Retina (tissue), 1 donor: ENCODE results near the gene ELK3.

Source experiments
- DNase-seq: peaks from one replicate; pipeline ENCODE4 v3.0.0-alpha.2; 2016

ELK3 gene

DNA sequence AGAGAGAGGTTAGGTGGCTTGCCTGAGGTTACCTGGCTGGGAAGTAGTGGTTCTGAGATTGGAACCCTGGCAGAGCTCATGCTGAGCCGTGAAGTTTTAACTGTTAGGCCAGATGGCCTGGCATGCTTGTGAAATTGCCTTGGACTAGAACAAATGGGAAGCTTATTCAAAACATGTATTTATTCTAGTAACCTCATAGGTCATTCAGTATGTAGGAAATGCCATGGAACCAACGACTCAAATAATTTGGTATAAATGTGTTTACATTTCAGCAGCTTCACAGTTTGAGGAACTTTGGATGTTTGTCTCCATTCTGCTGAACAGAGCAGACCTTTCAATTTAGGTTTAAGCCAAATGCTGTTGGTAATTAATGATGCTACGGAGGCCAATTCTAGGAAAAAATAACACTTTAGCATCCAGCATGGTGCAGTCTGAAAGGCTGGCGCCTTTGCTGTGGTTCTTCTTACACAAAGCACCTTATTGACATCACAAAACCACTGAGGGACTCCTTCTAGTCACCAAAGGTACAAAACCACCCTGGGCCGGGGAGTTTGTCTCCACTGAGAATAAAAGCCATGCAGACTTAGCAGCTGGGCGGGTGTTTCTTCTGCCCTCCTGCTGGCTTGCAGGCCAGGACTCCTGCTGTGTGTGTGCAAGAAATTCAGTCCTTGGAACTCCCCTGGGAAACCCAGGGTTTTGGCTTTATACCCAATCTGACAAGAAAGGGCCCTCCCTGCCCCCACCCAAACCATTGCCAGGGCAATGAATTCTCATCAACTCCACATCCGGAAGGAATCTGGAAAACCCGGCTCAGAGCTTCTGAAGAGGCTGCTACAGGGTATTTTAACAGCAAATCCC lies 64.2 kb downstream of the ELK3 start:
- no peak for DNase-seq

DNA sequence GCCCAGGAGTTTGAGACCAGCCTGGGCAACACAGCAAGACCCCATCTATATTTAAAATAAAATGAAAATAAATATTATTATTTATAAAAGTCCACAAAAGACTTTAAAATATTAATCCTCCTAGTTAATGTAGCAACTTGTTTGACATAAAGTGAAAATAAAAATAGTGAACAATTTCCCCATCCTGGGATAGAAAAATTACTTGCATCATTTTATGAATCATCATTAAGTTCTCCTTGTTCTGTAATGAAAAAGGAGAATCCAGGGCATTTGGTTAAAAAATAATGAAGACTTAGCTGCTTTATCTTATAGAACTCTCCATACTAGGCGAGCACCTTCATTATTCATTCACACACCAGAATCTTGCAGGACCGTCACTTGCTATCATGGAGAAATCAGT lies 66.1 kb downstream of the ELK3 start:
- no peak for DNase-seq

DNA sequence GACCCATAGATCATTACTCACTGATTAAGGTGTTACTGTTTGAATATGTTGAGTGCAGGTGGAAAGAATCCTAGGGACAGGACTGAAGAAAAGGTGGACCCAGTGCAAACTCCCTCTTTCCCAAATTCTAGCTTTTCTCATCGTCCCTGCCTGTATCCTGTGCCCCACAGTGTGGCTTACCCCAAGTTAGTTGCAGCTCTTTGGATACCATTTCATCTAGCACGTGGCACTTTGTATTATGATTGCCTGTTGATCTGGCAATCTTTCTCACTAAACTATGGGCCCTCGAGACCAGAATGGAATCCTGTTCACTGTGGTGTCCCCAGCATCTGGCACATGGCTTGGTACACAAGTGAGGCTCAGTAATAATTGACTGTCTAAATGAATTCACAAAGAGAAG lies 66.5 kb downstream of the ELK3 start:
- no peak for DNase-seq

DNA sequence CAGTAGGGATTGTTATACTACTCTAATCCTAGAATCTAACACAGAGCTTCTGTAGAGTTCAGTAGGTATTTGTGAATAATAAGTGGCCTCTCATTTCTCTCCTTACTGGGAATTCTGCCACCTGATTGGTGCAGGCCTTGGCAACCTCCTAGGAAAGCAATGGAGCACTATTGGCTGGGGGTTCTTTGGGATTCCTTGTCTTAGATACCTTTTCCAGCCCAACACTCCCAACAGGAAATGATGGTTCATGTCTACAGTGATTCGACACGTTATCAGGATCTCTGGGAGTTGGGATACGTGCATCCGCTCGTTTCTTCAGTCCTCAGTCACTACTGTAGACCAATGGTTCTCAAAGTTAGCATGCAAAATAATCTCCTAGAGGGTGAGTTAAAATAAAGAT lies 67.4 kb downstream of the ELK3 start:
- DNase-seq = no peak

DNA sequence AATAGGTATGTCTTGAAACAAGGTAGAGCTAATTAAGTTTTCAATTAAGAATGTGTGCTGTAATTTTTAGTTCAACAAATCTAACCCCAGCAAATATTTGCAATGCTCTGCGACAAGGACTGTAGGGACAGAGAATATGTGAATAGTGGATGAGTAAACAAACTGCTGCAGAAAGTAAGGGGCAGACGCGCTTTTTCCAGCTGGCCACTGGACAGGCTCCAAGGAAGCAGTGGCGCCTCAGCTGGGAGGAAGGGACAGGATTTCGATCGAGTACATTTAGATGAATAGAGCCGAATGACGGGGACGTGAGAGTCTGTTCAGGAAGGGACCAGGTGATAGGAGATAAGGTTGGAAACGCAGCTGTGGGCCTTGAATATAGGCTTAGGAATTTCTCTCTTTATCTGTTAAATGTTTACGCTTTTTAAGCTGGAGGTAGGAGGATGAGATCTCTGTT lies 69.3 kb downstream of the ELK3 start:
- DNase-seq = no peak

DNA sequence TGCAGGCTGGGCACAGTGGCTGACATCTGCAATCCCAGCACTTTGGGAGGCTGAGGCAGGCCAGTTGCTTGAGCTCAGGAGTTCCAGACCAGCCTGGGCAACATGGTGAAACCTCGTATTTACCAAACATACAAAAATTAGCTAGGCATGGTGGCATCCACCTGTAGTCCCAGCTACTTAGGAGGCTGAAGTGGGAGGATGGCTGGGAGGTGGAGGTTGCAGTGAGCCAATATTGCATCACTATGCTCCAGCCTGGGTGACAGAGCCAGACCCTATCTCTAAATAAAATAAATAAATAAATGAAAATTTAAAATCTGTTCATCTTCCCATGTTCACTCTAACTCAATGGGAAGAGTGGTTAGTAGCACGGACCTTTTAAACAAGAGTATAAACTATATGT lies 71.2 kb downstream of the ELK3 start:
- no peak for DNase-seq

DNA sequence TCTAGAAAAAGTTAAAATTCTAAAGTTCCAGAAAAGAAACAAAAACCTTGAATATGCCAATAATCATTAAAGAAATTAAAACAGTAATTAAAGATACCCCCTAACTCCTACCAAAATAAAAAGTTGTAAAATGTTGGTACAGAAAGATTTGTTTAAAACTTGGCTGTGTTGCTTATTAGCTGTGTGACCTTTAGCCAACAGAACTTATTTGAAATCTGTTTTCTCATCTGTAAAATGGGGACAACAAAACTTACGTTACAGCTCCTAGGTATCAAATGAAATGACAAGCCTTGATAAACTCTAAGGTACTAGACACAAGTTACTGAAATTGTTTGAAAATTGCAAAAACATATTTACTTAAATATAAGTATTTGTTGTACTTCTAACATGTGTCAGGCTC lies 71.7 kb downstream of the ELK3 start:
- DNase-seq = no peak

DNA sequence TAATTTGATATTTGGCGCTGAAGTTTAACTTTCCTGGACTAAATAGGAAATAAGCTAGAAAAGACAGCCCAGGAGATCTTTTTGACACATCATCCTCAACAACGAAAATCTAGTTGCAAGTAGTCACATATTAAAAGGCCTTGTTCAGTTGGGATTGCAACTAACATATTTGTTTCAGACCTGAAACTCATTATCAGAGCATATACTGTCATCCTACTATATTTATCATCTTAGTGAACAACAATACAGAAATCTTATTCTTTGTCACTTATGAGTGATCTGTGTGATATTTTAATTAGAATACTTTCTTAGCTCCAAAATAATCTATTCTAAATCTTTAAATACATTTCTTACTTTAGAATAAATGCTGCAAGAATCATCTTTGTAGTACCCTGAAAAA lies 72.1 kb downstream of the ELK3 start:
- no peak for DNase-seq

DNA sequence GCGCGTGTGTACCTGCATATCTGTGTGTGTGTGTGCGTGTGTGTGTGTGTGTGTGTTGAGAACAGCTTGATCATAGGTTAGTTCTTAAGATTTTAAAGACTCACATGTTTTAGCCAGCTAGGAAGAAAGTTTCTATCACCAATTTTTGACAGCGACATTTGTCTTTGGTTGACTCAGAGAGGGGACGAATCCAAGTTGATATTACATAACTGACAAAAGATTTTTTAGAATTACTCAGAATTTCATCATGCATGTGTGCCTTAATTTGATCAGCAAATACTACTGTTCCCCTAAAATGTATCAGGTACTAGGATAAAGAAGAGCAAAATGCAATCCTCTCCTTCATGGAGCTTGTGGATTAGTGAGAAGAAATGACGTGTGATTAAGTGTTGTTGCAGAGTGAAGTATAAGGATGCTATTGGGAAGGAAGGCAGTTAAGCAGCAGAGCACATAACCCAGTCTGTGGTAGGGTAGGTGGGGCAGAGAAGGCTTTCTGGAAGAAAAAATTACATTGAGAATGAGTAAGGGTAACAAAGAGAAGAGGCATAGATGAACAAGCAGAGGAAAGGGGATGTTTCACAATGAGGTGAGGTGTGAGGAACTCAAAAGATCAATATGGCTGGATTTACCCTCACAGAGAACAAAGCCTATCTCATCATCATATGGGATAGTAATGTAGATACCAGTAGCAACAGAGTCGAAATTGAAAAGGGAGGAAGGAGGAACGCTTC lies 77.5 kb downstream of the ELK3 start:
- no peak for DNase-seq

DNA sequence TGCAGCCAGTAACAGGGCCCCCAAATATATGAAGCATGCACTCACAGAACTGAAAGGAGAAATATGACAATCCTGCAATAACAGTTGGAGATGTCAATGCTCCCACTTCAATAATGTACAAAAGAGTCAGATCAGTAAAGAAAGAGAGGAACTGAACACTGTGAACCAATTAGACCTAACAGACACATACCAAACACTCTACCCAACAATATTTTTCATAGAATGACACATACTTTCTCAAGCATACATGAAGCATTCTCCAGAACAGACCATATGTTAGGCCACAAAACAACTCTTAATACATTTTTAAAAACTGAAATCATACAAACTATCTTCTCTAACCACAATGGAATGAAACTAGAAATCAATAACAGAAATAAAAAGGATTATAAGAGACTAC lies 80.2 kb downstream of the ELK3 start:
- DNase-seq = no peak

DNA sequence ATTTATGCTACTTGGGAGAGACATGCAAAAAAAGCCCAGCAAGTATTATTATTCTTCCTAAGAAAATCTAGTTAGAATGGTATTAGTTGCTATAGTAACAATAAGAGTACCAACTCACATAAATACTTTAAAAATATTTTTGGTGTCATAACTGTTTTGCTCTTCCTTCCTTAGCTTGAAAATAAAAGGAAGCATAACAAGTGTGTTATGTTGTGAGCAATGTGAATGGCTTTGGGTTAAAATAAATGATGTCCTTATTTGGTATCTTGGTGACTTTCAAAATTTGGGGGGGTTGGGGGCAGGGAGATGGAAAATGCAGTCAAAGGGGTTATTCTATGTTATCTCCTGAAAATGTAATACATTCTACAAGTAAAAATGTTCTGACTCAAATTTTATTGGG lies 91.0 kb downstream of the ELK3 start:
- no peak for DNase-seq

DNA sequence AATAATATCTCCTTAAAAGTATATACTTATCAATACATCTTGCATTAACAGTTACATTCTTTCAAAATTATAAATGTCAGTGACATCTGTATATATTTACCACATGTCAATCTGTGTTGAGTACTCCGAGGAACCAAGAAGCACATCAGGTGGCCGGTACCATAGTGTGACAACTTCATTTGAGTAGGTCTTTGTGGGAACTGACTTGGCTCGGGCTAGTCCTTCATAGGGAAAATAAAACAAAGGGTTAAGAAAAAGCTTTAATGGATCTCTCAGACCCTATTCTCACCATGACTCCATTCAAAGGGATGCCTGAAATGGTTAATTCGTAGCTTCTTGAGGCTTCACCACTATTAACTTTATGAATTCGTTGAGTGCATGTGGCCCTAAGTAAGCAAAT lies 94.9 kb downstream of the ELK3 start:
- no peak for DNase-seq

DNA sequence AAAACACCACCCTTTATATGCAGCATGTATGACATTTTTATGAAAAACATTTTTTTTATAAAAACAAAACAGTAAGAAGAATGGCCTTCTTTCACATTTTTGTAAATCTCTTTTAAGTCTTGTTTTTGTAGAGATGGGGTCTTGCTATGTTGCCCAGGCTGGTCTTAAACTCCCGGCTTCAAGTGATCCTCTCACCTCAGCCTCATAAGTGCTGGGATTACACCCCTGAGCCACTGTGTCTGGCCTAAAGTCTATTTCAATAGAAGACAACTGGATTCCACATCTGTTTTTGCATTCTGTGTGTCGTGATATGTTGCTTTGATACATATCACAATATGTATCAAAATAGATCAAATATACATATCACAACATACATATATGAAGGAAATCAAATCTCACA lies 98.9 kb downstream of the ELK3 start:
- no peak for DNase-seq

DNA sequence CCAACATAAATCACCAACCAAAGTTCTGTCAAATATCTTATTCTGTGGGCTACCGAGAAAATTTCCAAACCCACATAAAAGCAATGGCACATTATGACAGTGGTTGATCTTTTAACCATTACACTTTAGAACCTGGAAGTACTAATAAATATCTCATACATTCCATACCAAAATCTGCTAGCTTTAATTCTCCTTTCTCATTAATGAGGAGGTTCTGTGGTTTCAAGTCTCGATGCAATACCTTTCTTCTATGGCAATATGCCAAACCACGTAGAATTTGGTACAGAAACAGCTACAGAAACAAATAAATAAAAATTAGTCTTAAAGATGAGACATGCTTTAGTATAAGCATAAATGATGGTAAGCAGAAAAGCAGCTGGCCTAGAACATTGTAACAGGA lies 100.7 kb downstream of the ELK3 start:
- DNase-seq = no peak

DNA sequence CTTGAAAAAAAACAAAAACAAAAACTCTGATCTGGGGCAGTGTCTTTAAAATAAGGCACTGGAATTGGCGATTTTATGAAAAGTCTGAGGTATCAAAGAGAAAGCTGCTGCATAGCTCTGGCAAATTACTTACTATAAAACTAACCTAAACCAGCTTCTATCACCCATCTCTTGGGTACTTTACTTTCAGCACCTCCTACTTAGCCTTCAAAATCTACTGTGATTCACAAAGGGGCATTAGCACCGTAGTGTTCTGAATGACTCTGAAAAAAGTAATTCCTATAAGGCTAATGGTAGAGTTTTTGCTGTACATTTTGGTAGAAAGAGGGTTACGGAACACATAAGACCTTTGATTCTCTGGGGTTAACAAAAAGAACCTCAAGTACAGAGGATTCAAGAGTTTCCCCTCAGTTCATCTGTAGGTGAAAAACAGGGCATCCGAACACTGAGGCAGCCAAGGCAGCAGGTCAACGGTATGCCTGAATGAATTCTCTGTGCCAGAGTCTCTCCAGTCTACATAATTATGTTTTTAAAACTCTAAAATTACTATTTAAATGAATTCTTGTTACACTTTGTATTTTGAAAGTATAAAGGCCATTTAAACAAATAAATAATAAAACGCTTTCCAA lies 101.5 kb downstream of the ELK3 start:
- DNase-seq = no peak

DNA sequence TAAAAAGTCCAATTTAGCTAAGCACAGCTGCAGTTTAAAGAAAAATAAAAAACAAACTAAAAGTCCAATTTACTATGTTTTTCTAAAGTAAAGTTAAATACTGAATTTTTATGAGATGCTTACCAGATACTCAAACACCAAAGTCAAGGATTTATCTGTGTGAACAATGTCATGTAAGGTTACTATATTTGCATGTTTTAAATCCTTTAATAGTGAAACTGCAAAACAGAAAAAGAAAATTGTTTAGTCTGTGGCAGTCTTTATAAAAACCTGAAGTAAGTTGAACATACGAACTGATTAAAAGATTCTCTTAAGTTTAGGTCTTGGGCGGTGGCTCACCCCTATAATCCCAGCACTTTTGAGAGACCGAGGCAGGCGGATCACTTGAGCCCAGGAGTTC lies 103.3 kb downstream of the ELK3 start:
- DNase-seq = no peak

DNA sequence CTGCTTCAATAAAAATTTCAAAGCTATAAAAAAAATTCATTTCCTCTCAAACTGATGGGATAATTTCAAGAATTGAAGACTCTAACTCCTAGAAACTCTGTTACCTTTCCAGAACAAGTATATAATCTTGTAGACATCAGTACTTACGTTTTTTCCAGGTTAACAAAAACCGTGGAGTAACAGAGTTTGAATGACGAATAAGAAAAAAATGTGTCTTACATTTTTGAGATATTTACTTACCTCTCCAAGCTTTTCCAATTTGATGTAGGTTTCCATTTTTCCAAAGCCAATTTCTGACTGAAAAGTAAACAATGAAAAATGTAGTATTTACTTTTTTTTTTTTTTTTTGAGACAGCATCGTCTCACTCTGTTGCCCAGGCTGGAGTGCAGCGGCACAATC lies 105.9 kb downstream of the ELK3 start:
- DNase-seq = no peak

DNA sequence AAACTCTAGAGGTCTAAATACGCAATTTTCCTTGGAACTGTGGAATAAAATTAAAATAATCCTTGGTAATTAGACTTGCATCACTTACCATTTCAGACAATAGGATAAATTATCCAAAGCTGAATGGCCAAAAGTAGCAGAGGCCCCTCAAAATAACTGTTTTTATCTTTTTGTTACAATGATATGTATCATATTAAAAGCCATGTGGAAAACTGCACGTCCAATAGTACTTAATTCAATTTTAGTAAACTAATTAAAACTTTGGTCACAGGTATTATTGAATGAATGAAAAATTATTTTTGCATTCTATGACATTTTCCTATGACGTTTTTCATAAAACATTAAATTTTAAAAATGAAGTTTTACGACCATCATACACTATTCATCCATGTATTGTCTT lies 107.6 kb downstream of the ELK3 start:
- DNase-seq = no peak

DNA sequence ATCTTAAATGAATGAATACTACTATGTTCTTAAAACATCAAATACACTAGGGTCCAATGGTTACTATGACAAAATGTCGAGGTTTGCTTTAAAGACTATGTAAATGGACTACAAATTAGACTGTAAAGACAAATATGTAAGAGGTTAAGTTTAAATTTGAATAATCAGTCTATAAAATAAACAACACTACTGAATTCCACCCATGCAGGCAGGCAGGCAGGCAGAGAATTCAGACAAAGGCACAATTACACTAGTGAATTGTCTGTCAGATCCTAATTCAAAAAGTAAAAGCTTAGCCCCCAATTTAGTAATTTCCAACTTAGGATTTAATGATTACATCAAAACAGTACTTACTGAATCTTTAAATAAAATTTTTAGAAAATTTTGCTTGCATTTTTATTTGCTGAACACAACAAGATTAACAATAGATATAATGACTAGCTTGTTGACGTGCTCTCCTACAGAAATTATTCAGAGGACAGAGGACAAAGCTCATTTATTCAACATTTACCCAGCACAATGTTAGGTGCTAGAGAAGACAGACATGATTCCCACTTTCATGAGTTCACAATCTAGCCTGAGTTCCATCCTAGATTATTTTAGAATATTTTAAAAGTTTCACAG lies 108.6 kb downstream of the ELK3 start:
- no peak for DNase-seq

DNA sequence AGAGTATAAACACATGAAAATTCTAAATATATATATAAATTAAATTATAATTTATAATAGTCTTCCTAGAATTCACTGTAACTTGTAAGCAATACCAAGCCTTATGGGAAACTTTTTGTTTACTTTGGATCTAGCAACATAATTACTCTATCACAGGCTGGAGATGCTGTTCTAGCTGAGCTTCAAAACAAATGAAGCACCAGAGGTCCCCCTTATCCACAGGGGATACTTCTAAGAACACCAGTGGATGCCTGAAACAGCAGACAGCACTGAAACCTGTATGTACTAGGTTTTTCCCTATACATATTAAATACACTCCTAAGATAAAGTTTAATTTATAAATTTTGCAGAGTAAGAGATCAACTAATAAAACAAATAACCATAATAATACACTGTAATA lies 109.5 kb downstream of the ELK3 start:
- DNase-seq = no peak

DNA sequence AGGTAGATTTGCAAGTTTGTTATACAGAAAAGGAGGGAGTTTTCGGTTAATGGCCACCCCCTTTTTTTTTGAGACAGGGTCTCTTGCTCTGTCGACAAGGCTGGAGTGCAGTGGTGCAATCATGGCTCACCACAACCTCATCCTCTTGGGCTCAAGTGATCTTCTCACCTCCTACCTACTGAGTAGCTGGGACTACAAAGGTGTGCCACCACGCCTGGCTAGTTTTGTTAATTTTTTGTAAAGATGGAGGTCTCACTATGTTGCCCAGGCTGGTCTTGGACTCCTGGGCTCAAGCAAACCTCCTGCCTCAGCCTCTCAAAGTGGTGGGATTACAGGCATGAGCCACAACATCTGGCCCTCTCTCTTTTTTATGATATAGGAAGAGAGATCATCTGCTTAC lies 111.5 kb downstream of the ELK3 start:
- no peak for DNase-seq

DNA sequence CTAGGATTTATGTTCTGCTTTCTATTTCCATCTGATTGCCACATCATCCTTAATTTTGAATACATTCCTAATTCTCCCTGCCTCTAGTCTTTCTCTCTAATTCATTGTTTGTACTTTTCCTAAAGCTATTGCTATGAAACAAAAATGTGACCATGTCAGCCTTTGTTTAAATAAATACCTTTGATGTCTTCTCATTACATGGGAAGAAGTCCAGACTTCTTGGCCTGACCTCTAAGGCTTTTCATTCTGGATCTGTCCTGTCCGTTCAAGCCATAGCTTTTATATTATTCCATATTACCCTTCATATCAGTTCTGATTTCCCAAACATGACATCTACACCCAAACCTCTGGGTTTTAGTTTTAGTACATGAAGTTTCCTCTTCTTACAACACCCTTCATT lies 114.7 kb downstream of the ELK3 start:
- DNase-seq = no peak

DNA sequence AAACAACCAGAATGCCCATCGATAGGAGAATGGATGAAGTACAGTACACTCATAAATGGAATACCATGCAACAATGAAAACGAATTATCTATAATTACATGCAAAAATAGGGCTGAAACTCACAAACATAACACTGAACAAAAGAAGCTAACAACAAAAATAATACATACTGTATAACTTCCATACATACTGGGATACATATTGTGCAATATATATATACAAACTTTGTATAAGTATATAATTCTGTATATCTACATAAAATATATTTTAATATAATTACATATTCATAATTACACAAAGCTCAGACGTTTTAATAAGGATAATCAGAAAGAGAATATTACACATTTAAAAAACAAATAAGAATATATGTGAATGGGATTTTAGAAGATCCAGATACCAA lies 115.9 kb downstream of the ELK3 start:
- DNase-seq = no peak

DNA sequence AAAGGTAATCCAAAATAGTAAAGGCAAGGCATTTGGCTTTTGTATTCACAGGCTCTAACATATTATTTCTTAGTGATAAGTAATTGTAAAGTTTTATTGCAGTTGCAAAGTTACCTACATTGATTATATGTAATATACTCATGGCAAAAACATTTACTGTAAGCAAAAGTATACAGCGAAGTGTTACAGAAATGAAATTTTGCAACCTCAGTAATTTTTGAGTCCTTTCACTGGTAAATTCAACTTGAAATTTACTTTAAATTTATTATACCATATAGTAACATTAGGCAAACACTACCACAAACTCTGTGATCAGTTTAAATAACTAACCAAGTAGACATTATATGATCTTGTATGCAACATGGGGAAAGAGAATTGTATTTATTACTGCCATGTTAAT lies 117.0 kb downstream of the ELK3 start:
- no peak for DNase-seq
